Cardiac muscle cell (in vitro differentiated cells and primary cell): ENCODE results near the gene NOC4L. TPM values are rescaled to one million over a fixed set of nuclear protein-coding genes. Genes with fewer than 3 reads are reported as not detected.
"Not testable (repeated sequence)": the region's sequence is repeated elsewhere in the genome, so short reads cannot be mapped to it uniquely, and the experiment has no call there.

Experiments used
- DNase-seq, 2 donors: peaks; one replicate each; pipeline versions ENCODE4 v3.0.0 to v3.0.0-alpha.2; 2010 to 2017; ENCODE audit warnings: low read depth in 1 of 2, low spot score in 1 of 2
- H3K27ac ChIP-seq: fragments of 200-600 bp; sonication (generic); 2 replicates; pipeline ENCODE4 v1.5.1; 2016
- H3K27me3 ChIP-seq: fragments of 200-600 bp; sonication (generic); 2 replicates; pipeline ENCODE4 v1.6.0; 2016; ENCODE audit warnings: control low read depth
- H3K36me3 ChIP-seq: fragments of 200-600 bp; sonication (generic); 2 replicates; pipeline ENCODE4 v1.5.1; 2016; ENCODE audit warnings: control low read depth
- H3K4me1 ChIP-seq: fragments of 200-600 bp; sonication (generic); 2 replicates; pipeline ENCODE4 v1.8.1; 2017; ENCODE audit warnings: low read depth, mild to moderate bottlenecking, mixed run types
- H3K4me3 ChIP-seq: fragments of 200-600 bp; sonication (generic); 2 replicates; pipeline ENCODE4 v1.5.1; 2016; ENCODE audit warnings: mild to moderate bottlenecking
- H3K9me3 ChIP-seq: fragments of 200-600 bp; sonication (generic); 2 replicates; pipeline ENCODE4 v1.5.1; 2017; ENCODE audit warnings: low read depth, mild to moderate bottlenecking, control low read depth
- polyA plus RNA-seq: library from polyadenylated mRNA; unstranded; fragments of >200 nt; fragmentation: Nextera tagmentation; extraction: Ambion mirVana; gene quantifications from 2 replicates; pipeline ENCODE4 v1.2.1, GENCODE V29; 2016
- total RNA-seq: library from RNA; depleted of rRNA; stranded (reverse); fragments of >200 nt; gene quantifications from 2 replicates; pipeline ENCODE4 v1.2.3, GENCODE V29; 2016
- TF ChIP-seq, protein P1 (sequence below): IDR thresholded peaks from 2 replicates; pipeline ENCODE4 v1.5.1; 2012; ENCODE audit warnings: low read depth, mild to moderate bottlenecking, low read length

Gene NOC4L
- total RNA-seq (17.1 and 20.5 TPM in 2 replicates), polyA plus RNA-seq (33.1 TPM in 2 replicates)

DNA sequence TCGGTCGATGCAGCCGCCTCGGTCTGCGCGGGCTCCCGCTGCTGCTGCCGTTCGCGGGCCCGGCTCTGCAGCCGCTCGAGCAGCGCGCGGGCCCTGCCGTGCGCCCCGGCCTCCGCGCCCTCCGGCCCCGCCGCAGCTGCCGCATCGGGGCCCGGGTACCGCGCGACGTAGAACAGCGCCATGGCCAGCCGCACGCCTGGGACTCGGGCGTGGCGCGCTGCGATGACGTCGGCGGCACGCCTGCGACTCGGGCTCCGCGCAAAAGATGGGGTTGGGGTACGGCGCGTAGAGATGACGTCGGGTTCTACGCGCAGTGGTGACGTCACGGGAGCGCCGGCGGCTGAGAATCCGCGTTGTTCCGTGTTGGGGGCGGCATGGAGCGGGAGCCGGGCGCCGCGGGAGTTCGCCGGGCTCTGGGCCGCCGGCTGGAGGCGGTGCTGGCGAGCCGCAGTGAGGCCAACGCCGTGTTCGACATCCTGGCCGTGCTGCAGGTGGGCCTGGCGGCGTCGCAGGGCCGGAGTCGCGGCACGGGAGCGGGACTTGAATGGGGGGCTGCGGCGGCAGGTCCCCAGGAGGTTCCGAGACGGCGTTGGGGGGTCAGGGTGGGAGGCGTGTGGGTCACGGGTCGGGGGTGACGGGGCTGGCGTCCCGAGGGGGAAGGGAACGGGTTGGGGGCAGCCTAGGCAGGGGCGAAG lies at the start of gene NOC4L, which contains the start of gene DDX51:
NOC4L (plus strand) TSS at position 343 of the 695 bp plus-strand sequence; CDS start at position 375, 32 bp downstream.
DDX51 (minus strand) TSS at position 205 of the 695 bp plus-strand sequence; CDS start at position 182, 23 bp downstream.
- H3K27ac ChIP-seq: peak within 1 kb of the TSS; percentile 86
- peaks cover 10% of the 10 kb centered on the region for H3K4me1 ChIP-seq
- peak; percentile 96 to 97 for DNase-seq
- H3K27me3 ChIP-seq: no peaks in the 10 kb centered on the region
- H3K4me3 ChIP-seq: peak within 1 kb of the TSS; percentile 98
- TF ChIP-seq, protein P1, sequence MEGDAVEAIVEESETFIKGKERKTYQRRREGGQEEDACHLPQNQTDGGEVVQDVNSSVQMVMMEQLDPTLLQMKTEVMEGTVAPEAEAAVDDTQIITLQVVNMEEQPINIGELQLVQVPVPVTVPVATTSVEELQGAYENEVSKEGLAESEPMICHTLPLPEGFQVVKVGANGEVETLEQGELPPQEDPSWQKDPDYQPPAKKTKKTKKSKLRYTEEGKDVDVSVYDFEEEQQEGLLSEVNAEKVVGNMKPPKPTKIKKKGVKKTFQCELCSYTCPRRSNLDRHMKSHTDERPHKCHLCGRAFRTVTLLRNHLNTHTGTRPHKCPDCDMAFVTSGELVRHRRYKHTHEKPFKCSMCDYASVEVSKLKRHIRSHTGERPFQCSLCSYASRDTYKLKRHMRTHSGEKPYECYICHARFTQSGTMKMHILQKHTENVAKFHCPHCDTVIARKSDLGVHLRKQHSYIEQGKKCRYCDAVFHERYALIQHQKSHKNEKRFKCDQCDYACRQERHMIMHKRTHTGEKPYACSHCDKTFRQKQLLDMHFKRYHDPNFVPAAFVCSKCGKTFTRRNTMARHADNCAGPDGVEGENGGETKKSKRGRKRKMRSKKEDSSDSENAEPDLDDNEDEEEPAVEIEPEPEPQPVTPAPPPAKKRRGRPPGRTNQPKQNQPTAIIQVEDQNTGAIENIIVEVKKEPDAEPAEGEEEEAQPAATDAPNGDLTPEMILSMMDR: no peak
- no peaks in the 10 kb centered on the region for H3K9me3 ChIP-seq
- H3K36me3 ChIP-seq: peaks cover 20% of the 10 kb centered on the region

DNA sequence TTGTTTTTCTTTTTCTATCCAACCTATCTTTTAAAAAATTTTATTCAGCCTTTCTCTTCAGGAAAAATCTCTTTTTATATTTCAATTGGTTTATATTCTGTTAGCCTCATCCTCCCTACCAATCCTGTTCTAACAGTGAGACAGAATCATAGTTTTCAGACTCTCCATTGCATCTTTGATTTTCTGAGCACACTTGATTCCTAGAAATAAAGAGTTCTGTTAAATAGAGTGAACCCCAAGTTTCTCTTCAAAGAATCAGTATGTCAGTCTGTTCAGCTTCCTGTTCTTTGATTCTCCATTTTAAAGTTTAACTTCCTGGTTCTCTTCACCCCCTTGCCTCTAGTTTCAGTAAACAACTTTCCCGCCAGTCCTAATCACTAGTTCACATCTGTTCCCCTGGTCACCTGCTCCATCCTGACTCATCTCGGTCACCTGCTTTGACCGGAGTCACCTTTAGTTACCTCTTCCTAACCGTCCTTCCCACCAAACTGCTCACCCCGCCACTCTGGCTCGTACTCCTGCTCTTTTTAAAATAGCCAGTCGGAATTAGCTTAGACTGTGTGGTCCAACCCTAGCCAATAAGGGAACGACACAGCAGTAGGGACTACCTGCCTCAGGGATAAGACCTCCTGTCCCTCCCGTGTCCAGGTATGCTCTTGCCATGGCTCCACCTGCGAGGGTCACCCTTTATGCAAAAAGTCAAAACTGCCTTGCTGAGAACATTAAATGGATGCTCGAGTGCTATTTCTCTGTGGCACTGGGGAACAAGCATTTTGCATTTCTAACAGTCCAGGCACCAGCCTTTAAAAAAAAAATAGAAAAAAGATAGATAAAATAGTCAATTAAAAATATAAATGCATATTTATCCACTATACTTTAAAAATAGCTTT lies 48.5 kb upstream of the NOC4L start:
- H3K36me3 ChIP-seq: peaks cover 6% of the 10 kb centered on the region
- H3K9me3 ChIP-seq: no peaks in the 10 kb centered on the region
- H3K27me3 ChIP-seq: no peaks in the 10 kb centered on the region
- no peaks in the 10 kb centered on the region for H3K4me1 ChIP-seq
- no peak overlapping the region for H3K27ac ChIP-seq
- H3K4me3 ChIP-seq: no peak overlapping the region
- TF ChIP-seq, protein P1: no peak
- no peak for DNase-seq

DNA sequence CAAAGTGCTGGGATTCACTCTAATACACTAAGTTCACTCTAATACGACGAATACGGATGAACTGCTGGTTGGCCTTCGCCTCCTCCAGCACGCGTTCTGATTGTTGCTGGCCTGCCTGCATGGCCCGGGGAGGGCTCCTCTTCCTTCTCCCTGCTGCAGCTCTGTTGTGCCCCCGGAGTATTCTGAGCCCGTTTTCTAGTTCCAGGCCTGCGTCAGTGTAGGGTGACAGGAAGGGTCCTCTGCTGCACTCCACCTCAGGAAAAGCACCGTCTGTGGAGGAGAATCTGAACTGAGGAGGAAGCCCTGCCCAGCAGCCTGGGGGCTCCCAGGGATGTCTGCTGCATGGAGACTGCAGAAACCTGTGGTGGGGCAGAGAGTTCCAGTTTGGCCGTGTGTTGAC lies 44.5 kb upstream of the NOC4L start:
- TF ChIP-seq, protein P1: no peak
- no peak for DNase-seq
- no peaks in the 10 kb centered on the region for H3K36me3 ChIP-seq
- no peak overlapping the region for H3K27ac ChIP-seq
- H3K9me3 ChIP-seq: no peaks in the 10 kb centered on the region
- no peaks in the 10 kb centered on the region for H3K4me1 ChIP-seq
- no peak overlapping the region for H3K4me3 ChIP-seq
- H3K27me3 ChIP-seq: no peaks in the 10 kb centered on the region

DNA sequence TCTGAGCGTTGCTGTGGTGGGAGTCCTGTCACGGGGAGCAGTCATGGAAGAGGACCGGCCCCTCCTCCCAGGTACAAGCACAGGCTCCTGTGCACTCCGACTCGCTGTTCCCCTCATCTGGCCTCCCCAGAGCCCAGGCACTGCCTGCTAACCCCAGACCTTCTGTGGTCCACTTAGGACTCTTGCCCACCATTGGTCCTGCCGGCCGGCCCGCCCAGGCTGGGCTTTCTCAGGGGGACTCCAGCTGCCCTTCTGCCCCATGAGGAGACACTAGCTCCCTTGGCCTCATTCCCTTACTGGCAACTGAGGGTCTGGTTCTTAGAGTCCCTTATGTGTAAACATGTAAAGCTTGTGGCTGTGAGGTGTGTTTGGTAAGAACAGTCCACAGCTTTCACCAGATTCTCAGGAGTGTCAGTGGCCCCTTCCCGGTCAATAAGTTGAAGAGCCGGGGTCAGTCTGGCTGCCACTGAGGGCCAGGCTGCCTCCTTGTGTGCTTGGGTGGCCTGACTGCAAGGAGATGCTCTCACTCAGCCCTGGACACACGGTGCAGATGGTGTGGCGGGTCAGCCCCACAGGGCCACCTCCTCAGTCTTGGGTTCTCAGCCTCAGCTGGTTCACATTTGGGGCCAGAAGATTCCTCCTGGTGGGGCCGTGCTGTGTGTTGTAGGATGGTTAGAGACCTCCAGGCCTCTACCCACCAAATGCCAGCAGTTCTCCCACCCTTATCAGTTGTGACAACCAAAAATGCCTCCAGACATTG lies 43.8 kb upstream of the NOC4L start:
- TF ChIP-seq, protein P1: no peak
- Histone ChIP-seq H3K27ac (no peak overlapping the region), H3K4me1 (no peaks in the 10 kb centered on the region), H3K27me3 (no peaks in the 10 kb centered on the region), H3K9me3 (no peaks in the 10 kb centered on the region), H3K4me3 (no peak overlapping the region), H3K36me3 (no peaks in the 10 kb centered on the region)
- no peak for DNase-seq

DNA sequence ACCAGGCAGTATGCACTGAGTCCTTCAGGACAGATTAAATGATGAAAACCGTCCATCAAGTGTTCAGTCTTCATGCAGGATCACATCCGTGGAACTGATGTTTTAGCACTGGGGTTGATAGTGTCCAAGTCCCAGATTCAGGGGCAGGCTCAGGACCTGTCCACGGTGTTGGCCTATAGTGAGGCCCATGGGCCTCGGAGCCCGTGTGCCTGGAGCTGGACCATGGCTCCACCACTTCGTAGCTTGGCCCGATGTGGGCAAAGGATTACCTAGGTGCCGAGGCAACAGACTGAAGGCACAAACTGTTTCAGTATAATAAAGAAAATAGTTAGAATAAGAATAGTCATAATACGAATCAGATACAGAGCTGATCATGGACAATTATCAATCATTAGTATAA lies 42.0 kb upstream of the NOC4L start:
- no peak overlapping the region for H3K27ac ChIP-seq
- no peaks in the 10 kb centered on the region for H3K4me1 ChIP-seq
- H3K9me3 ChIP-seq: no peaks in the 10 kb centered on the region
- DNase-seq: no peak
- TF ChIP-seq, protein P1: no peak
- no peaks in the 10 kb centered on the region for H3K36me3 ChIP-seq
- H3K27me3 ChIP-seq: no peaks in the 10 kb centered on the region
- H3K4me3 ChIP-seq: no peak overlapping the region

DNA sequence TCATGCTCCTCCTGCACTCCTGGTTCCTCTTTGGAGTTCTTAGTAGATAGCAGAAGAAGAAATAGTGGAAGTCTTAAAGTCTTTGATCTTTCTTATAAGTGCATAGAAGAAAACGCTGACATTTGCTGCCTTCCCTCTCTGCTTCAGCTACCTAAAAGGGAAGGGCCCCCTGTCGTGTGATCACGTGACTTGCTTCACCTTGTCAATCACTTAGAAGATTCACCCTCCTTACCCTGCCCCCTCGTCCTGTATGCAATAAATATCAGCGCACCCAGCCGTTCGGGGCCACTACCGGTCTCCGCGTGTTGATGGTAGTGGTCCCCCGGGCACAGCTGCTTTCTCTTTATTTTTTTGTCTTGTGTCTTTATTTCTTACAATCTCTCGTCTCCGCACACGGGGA lies 41.2 kb upstream of the NOC4L start:
- not testable (repeated sequence) for H3K27me3 ChIP-seq, H3K4me3 ChIP-seq, H3K36me3 ChIP-seq, H3K9me3 ChIP-seq, H3K27ac ChIP-seq, DNase-seq, H3K4me1 ChIP-seq
